HUES64 (cell line): ENCODE results near the gene IGFL2.

ENCODE experiments used
- H3K27ac ChIP-seq: 2 replicates; pipeline ENCODE4 v1.7.0; 2013; ENCODE audit warnings: low read depth, low read length, inconsistent platforms
- H3K27me3 ChIP-seq: 2 replicates; pipeline ENCODE4 v1.6.1; 2013; ENCODE audit warnings: mild to moderate bottlenecking, low read length; ENCODE audit not compliant: insufficient read depth
- H3K36me3 ChIP-seq: 2 replicates; pipeline ENCODE4 v1.6.1; 2013; ENCODE audit warnings: mild to moderate bottlenecking, low read length; ENCODE audit not compliant: insufficient read depth
- H3K4me1 ChIP-seq: 2 replicates; pipeline ENCODE4 v1.6.1; 2013; ENCODE audit warnings: mild to moderate bottlenecking, low read length, moderate library complexity; ENCODE audit not compliant: insufficient read depth
- H3K4me3 ChIP-seq: 2 replicates; pipeline ENCODE4 v1.5.1; 2013; ENCODE audit warnings: mild to moderate bottlenecking, low read length, moderate library complexity
- H3K9ac ChIP-seq: 2 replicates; pipeline ENCODE4 v1.6.1; 2013; ENCODE audit warnings: mild to moderate bottlenecking, low read depth, low read length
- H3K9me3 ChIP-seq: 2 replicates; pipeline ENCODE4 v1.6.1; 2013; ENCODE audit warnings: low read depth, low read length; ENCODE audit not compliant: insufficient read depth
- WGBS: fragments of 150-250, 120-280 bp; methylation state at CpG from one replicate; pipeline ENCODE4 v1.1.7; 2013; ENCODE audit warnings: missing lambda C conversion rate; 5-methylcytosine and 5-hydroxymethylcytosine counted together

The IGFL2 gene

DNA sequence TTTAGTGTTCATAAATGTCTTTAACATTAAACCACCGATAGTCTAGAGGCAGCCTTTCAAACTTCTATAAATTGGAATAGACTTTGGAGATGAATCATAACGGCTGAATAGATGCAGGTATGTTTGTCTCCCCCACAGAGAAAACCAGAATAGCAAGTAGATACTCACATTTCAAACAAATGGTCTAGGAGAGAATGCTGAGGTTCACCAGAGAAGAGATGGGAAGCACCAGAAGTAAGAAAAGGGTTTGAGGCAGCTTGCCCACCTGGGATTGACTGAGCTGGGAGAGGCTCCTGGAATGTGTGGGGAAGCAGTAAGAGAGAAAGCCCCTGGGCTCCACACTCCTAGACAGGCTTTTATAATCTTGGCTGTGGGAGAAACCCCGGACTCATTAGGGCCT is 29.9 kb upstream of the IGFL2 start:
- no peaks in the 10 kb centered on the region for H3K36me3 ChIP-seq
- no peak overlapping the region for H3K9ac ChIP-seq
- H3K27ac ChIP-seq = no peak overlapping the region
- H3K4me3 ChIP-seq = no peak overlapping the region
- no peaks in the 10 kb centered on the region for H3K27me3 ChIP-seq
- H3K9me3 ChIP-seq = no peaks in the 10 kb centered on the region
- 98% methylated on average over 3 of the region's 3 CpGs for WGBS
- peaks cover 12% of the 10 kb centered on the region for H3K4me1 ChIP-seq

DNA sequence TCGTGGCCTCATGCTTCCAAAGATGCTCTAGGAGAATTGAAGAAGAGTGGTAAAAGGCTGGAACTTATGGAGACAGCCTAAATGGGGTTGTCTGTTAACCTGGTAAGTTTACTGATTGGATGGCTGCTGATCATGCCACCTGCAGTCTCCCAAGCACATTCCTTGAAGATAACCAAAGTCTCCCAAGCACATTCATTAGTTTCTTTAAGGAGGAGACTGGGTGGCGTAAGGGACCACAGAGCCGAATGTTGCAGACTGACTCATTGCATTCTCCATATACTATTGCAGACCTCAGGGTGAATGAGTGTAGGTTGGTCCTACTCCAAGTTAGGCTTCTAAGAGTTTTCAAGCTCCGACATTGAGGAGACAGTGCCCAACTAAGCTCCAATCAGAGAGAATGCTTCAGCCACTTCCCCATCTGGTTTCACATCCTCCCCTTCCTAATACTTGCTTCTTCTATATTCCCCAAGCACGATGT is 23.4 kb upstream of the IGFL2 start, which contains the start of gene IGFL3:
TSS of gene IGFL3 (minus strand) at position 51 of the 478 bp plus-strand sequence. CDS start at position 12, 39 bp downstream.
- H3K27ac ChIP-seq = no peak within 1 kb of the TSS
- no peak within 1 kb of the TSS for H3K9ac ChIP-seq
- peaks cover 9% of the 10 kb centered on the region for H3K4me1 ChIP-seq
- no peaks in the 10 kb centered on the region for H3K27me3 ChIP-seq
- H3K4me3 ChIP-seq = no peak within 1 kb of the TSS
- WGBS = 95% methylated on average over 5 of the region's 5 CpGs
- H3K9me3 ChIP-seq = no peaks in the 10 kb centered on the region
- no peaks in the 10 kb centered on the region for H3K36me3 ChIP-seq

DNA sequence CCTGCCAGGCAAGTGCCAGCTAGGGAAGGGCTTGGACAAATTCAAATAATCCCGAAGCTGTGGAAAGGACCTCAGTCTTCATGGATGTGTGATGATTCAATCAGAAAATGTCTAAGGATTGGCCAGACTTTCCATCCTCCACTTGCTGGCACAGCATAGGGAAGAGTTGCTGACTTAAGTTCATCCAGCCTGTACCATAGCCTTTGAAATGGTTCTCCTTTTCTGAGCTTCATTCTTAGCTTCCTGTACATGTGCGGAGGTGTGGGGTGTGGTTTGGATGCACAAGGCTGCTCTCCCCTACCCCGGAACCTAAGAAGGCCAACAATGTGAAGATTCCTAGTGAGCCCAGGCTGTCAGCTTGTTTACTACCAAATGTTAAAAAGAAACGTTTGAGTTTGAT is 22.6 kb upstream of the IGFL2 start:
- Histone ChIP-seq H3K9ac (no peak overlapping the region), H3K4me3 (no peak overlapping the region)
- 95% methylated on average over 3 of the region's 4 CpGs for WGBS

DNA sequence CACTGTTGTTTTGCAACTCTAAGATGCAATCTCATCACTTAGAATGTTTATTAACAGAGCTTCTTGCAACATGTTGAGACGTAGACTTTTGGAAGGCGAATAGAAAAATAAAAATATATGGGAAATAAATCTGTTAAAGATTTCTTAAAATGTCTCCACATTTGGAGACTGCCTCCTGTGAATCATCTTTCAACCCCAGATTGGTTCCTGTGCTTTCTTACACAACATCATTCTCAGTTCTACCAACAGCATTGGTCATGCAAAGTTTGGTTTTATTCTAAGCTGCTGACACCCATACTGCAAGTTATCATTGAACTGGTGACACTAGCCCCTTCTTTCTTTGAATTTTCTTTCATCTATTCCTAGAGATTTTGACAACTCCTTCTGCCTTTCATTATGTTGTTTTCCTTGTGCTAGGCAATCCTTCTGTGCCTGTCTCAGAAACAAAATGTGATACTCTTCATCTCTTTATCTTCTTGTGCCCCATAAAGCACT is 21.9 kb upstream of the IGFL2 start:
- no peak overlapping the region for H3K27ac ChIP-seq
- WGBS = no CpG with 5 or more reads among the region's 2 CpGs

More for the DNA sequence above, 22.6 kb upstream of the IGFL2 start:
- Histone ChIP-seq H3K9me3 (no peaks in the 10 kb centered on the region), H3K4me1 (peaks cover 9% of the 10 kb centered on the region), H3K36me3 (no peaks in the 10 kb centered on the region), H3K27ac (no peak overlapping the region), H3K27me3 (no peaks in the 10 kb centered on the region)

DNA sequence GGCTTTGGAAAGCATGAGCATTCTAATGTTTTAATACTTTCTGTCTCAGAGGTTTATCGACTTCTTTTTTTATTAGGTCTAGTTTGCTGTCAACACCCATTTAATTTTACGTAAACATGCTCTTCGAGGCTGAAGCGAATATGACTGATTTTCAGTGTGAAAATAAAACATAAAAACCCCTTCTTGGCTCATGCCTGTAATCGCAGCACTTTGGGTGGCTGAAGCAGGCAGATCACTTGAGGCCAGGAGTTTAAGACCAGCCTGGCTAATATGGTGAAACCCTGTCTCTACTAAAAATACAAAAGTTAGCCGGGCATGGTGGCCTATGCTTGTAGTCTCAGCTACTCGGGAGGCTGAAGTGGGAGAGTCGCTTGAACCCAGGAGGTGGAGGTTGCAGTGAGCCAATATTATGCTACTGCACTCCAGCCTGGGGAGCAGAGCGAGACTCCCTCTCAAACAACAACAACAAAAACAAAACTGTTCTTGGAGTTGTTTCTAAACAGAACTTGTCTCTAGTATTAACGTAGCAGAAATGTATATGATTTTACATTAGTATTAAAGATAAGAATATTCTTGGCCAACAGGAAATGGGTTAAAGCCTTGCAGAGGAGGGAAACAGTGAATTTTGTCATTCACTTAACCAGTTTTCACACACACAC is 16.4 kb upstream of the IGFL2 start:
- Histone ChIP-seq H3K36me3 (no peaks in the 10 kb centered on the region), H3K4me3 (peak overlapping the region; percentile 12), H3K9me3 (peaks cover 4% of the 10 kb centered on the region; the same call in 1 of the 2 replicates), H3K27me3 (no peaks in the 10 kb centered on the region), H3K9ac (peak overlapping the region; percentile 81; the same call in 1 of the 2 replicates), H3K27ac (peak overlapping the region; percentile 95), H3K4me1 (peaks cover 22% of the 10 kb centered on the region)
- WGBS = 88% methylated on average over 7 of the region's 10 CpGs

More for the DNA sequence above, 21.9 kb upstream of the IGFL2 start:
- H3K4me1 ChIP-seq = peaks cover 9% of the 10 kb centered on the region
- H3K4me3 ChIP-seq = no peak overlapping the region
- no peaks in the 10 kb centered on the region for H3K9me3 ChIP-seq
- H3K36me3 ChIP-seq = no peaks in the 10 kb centered on the region
- H3K9ac ChIP-seq = no peak overlapping the region
- no peaks in the 10 kb centered on the region for H3K27me3 ChIP-seq

DNA sequence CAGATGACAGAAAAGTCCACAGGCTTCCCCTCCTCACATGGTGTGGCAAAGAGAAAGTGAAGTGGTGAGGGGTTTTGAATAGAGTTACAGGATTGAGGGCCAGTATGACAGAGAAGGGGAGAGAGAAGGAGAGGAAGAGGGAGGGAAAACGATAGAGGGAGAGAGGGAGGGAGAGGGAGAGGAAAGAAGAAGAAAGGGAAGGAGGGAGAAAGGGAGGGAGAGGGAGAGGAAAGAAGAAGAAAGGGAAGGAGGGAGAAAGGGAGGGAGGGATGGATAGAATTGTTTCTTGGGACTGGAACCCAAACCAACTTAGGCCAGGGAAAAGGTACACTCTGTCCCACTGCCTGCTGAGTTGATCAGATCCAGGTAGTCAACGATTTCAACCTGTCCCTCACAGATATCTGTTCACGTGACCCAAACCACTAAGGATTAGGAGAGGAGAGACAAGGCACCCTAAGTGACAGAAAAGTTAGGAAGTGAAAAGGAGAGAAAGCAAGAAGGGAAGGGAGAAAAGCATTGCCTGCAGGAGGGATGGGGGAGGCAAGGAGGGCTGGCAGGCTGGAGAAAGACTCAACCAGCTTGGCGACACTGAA is 15.4 kb upstream of the IGFL2 start:
- whole genome bisulfite sequencing = 83% methylated on average over 4 of the region's 4 CpGs
- peak overlapping the region; percentile 81 for H3K9ac ChIP-seq
- peaks cover 4% of the 10 kb centered on the region; the same call in 1 of the 2 replicates for H3K9me3 ChIP-seq
- no peaks in the 10 kb centered on the region for H3K27me3 ChIP-seq
- peak overlapping the region; percentile 95 for H3K27ac ChIP-seq
- no peaks in the 10 kb centered on the region for H3K36me3 ChIP-seq
- H3K4me3 ChIP-seq = peak overlapping the region; percentile 12
- peaks cover 22% of the 10 kb centered on the region for H3K4me1 ChIP-seq

DNA sequence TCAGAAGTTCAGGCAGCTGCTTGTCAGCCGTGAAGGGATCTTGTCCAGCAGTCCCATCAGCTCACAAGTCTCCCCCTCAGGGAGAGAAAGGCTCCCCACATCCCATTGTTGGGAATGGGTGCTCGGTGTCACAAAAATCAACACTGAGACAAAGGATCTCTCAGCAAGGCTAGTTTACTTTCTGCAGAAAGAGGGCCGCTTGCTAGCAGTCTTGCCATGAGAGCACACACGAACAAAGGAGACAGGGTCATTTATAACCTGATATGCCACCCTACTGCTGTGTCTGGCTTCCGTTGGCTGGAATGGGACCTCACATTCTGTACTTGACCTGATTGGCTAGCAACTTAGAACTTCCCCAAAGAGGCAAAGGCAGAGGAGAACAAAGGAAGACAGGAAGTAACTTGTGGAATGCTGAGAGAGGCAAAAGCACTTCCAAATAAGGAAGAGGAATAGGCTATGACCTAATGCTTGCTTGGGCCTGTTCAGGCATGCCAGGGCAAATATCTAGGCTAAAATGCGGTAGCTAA is 14.9 kb upstream of the IGFL2 start:
- H3K27ac ChIP-seq = peak overlapping the region; percentile 95
- peaks cover 4% of the 10 kb centered on the region; the same call in 1 of the 2 replicates for H3K9me3 ChIP-seq
- H3K9ac ChIP-seq = peak overlapping the region; percentile 81
- H3K36me3 ChIP-seq = no peaks in the 10 kb centered on the region
- H3K4me1 ChIP-seq = peaks cover 22% of the 10 kb centered on the region
- 53% methylated on average over 6 of the region's 6 CpGs for WGBS
- no peaks in the 10 kb centered on the region for H3K27me3 ChIP-seq
- H3K4me3 ChIP-seq = peak overlapping the region; percentile 12

DNA sequence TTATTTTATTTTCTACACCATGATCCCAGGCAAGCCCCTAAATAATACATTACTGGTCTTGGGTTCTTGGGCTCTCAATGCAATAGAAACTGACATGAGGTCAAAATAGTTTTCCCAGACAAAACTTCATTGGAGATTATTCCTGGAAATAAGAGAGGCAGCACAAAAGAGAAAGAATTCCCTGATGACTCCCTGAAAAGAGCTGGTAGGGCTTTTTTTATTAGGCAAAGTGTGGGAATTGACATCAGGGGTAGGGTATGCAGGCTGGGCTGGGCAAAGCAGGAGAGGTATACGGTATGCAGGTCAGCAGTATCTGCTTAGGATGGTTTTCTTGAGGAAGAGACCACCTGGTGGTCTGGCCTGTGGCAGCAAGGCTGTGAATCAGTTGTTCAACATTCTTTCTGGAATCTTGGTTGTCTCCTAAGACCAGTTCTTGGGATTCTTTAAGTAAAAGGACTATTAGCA is 14.2 kb upstream of the IGFL2 start:
- Histone ChIP-seq H3K36me3 (no peaks in the 10 kb centered on the region), H3K27me3 (no peaks in the 10 kb centered on the region), H3K27ac (peak overlapping the region; percentile 95), H3K9me3 (peaks cover 4% of the 10 kb centered on the region; the same call in 1 of the 2 replicates), H3K4me3 (no peak overlapping the region), H3K9ac (peak overlapping the region; percentile 73), H3K4me1 (peaks cover 22% of the 10 kb centered on the region)
- WGBS = 73% methylated on average over 1 of the region's 1 CpG

DNA sequence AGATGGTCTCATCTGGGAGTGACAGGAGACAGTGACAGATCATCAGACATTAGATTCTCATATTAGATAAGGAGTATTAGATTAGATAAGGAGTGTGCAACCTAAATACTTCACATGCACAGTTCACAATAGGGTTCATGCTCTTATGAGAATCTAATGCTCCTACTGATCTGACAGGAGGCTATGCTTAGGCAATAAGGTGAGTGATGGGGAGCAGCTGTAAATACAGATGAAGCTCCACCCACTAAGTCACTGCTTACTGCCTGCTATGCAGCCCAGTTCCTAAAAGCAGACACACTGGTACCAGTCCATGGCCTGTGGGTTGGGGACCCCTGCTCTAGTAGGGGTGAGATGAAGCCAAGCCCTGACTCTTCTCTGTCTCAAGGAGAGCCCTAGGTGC is 13.5 kb upstream of the IGFL2 start:
- H3K4me1 ChIP-seq = peaks cover 22% of the 10 kb centered on the region
- no peaks in the 10 kb centered on the region for H3K36me3 ChIP-seq
- H3K9me3 ChIP-seq = peaks cover 4% of the 10 kb centered on the region; the same call in 1 of the 2 replicates
- H3K4me3 ChIP-seq = no peak overlapping the region
- peak overlapping the region; percentile 95; the same call in 1 of the 2 replicates for H3K27ac ChIP-seq
- no peaks in the 10 kb centered on the region for H3K27me3 ChIP-seq
- H3K9ac ChIP-seq = no peak overlapping the region; the same call in 1 of the 2 replicates

DNA sequence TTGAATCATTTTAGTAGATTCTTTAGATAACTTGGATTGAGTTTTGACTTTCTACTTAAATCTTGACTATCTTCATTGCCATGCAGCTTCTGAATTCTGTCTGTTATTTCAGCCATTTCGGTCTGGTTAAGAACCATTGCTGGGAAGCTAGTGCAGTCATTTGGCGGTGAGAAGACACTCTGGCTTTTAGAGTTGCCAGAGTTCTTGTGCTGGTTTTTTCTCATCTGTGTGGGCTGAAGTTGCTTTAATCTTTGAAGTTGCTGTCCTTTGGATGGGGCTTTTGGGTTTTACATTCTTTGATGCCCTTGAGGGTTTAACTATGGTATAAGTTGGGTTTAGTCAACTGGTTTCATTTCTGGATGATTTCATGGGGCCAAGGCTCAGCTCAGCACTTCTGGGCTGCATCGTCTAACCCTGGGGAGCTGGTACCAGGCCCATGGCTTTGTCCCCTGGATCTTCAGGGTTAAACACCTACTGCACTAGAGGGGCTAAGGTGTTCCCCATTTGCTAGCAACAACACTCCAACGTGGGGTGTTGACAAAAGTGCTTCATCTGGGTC is 10.0 kb upstream of the IGFL2 start:
- H3K9ac ChIP-seq = no peak overlapping the region
- H3K27ac ChIP-seq = no peak overlapping the region
- H3K4me1 ChIP-seq = peaks cover 16% of the 10 kb centered on the region
- WGBS = 91% methylated on average over 4 of the region's 4 CpGs
- H3K9me3 ChIP-seq = peaks cover 4% of the 10 kb centered on the region; the same call in 1 of the 2 replicates
- H3K27me3 ChIP-seq = no peaks in the 10 kb centered on the region
- no peak overlapping the region for H3K4me3 ChIP-seq
- no peaks in the 10 kb centered on the region for H3K36me3 ChIP-seq

DNA sequence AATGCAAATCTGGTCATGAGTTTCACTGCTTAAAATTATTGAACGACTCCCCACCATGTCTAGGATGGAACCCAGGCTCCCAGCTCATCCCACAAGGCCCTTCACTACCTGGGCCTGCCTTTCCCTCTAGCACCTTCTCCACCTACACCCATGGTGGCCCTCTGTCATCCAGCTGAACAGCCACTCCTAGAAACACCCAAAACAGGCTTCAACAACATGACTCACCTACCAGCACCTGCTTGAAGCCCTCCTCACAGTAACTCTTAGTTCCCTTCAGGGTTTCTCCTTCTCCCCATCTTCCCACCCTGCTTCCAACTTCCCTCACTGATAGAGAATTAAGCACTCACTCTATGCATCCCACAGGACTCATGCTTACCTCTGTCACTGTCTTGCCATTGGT is 6.6 kb upstream of the IGFL2 start:
- Histone ChIP-seq H3K36me3 (no peaks in the 10 kb centered on the region), H3K9me3 (no peaks in the 10 kb centered on the region), H3K27ac (no peak overlapping the region), H3K4me3 (no peak overlapping the region), H3K27me3 (no peaks in the 10 kb centered on the region), H3K9ac (no peak overlapping the region), H3K4me1 (no peaks in the 10 kb centered on the region)
- WGBS = 83% methylated on average over 1 of the region's 1 CpG
